HFFc6 (cell line): ENCODE results near the gene RNF111. TPM values are rescaled to one million over a fixed set of nuclear protein-coding genes. Genes with fewer than 3 reads are reported as not detected.

Source experiments
- DNase-seq: peaks from one replicate; pipeline ENCODE4 v3.0.0-alpha.2; 2018
- H3K27ac Mint-ChIP-seq: 2 replicates; pipeline ENCODE4 v1.8.0; 2020; ENCODE audit warnings: mild to moderate bottlenecking, mixed read lengths
- H3K27me3 Mint-ChIP-seq: 2 replicates; pipeline ENCODE4 v1.8.0; 2021; ENCODE audit warnings: mild to moderate bottlenecking, moderate library complexity, mixed read lengths; ENCODE audit not compliant: insufficient read depth
- H3K36me3 Mint-ChIP-seq: 2 replicates; pipeline ENCODE4 v1.8.0; 2021; ENCODE audit warnings: low read depth, mixed read lengths
- H3K4me1 Mint-ChIP-seq: 2 replicates; pipeline ENCODE4 v1.8.0; 2020; ENCODE audit warnings: low read depth, mixed read lengths
- H3K4me3 Mint-ChIP-seq: 2 replicates; pipeline ENCODE4 v1.8.0; 2020; ENCODE audit warnings: mild to moderate bottlenecking, moderate library complexity, mixed read lengths
- H3K9me3 Mint-ChIP-seq: 2 replicates; pipeline ENCODE4 v1.8.0; 2020; ENCODE audit warnings: mild to moderate bottlenecking, mixed read lengths
- total RNA-seq, 6 experiments: library from RNA; stranded (reverse); fragmentation: NEBNext Ultra II Directional; extraction: Animal tissue kit (Norgen Biotek cat#: 25700); gene quantifications; 2 replicates in 1 of 6; 3 replicates in 5 of 6; pipeline ENCODE4 v1.2.3, GENCODE V29; 2021
- TF ChIP-seq, protein P1 (sequence below): fragments of 200-600 bp; sonication (generic); IDR thresholded peaks from 2 replicates; pipeline ENCODE4 v1.5.0; 2021; ENCODE audit warnings: antibody characterized with exemption, mild to moderate bottlenecking

RNF111 gene
- total RNA-seq, 6 experiments from 2014 or later = 29.1 to 32.7 (median 32.4) TPM

DNA sequence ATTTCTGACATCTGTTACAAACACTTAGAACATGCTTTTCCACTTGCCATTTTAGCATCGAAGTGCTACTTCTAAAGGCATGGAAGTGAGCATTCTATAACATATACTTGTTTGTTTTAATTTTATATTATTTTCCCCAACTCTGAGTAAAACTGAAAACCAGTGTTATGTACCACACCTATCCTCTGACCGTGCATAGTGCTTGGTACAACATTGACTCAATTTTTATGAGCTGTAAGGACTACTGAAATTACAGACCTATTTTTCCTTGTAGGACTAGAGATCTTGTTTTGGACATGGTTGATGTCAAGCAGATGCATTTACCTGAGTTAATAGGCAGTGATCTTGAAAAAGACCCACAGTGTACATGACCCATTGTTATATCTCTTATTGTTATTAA lies 66.0 kb downstream of the RNF111 start:
- H3K36me3 Mint-ChIP-seq = peaks cover 8% of the 10 kb centered on the region
- no peak overlapping the region for H3K27ac Mint-ChIP-seq
- TF ChIP-seq, protein P1, sequence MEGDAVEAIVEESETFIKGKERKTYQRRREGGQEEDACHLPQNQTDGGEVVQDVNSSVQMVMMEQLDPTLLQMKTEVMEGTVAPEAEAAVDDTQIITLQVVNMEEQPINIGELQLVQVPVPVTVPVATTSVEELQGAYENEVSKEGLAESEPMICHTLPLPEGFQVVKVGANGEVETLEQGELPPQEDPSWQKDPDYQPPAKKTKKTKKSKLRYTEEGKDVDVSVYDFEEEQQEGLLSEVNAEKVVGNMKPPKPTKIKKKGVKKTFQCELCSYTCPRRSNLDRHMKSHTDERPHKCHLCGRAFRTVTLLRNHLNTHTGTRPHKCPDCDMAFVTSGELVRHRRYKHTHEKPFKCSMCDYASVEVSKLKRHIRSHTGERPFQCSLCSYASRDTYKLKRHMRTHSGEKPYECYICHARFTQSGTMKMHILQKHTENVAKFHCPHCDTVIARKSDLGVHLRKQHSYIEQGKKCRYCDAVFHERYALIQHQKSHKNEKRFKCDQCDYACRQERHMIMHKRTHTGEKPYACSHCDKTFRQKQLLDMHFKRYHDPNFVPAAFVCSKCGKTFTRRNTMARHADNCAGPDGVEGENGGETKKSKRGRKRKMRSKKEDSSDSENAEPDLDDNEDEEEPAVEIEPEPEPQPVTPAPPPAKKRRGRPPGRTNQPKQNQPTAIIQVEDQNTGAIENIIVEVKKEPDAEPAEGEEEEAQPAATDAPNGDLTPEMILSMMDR = no peak
- DNase-seq = no peak
- H3K4me1 Mint-ChIP-seq = 0 out of 2 replicates have a peak, but pooled peaks cover 7% of the 10 kb centered on the region
- no peaks in the 10 kb centered on the region; the same call in 1 of the 2 replicates for H3K27me3 Mint-ChIP-seq
- H3K4me3 Mint-ChIP-seq = no peak overlapping the region
- H3K9me3 Mint-ChIP-seq = no peaks in the 10 kb centered on the region

DNA sequence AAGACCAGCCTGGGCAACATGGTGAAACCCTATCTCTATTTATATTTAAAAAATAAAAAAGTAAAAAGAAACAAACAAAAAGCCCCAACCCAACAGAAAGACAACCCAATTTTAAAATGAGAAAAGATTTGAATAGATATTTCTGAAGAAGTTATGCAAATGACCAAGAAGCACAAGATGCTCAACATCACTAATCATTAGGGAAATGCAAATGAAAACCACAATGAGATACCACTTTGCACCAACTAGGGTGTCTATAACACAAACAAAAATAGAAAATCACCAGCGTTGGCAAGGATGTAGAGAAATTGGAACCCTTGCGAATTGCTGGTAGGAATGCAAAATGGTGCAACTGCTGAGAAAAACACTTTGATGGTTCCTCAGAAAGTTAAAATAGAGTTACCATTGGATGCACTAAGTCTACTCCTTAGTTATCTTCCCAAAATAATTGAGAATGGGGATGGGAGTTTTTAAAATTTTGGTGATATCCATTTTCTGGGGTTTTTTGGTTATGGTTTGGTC lies 71.7 kb downstream of the RNF111 start:
- no peak overlapping the region for H3K4me3 Mint-ChIP-seq
- no peaks in the 10 kb centered on the region for H3K4me1 Mint-ChIP-seq
- no peaks in the 10 kb centered on the region for H3K27me3 Mint-ChIP-seq
- no peaks in the 10 kb centered on the region for H3K9me3 Mint-ChIP-seq
- H3K27ac Mint-ChIP-seq = no peak overlapping the region
- H3K36me3 Mint-ChIP-seq = peaks cover 19% of the 10 kb centered on the region
- DNase-seq = no peak
- TF ChIP-seq, protein P1 = no peak

DNA sequence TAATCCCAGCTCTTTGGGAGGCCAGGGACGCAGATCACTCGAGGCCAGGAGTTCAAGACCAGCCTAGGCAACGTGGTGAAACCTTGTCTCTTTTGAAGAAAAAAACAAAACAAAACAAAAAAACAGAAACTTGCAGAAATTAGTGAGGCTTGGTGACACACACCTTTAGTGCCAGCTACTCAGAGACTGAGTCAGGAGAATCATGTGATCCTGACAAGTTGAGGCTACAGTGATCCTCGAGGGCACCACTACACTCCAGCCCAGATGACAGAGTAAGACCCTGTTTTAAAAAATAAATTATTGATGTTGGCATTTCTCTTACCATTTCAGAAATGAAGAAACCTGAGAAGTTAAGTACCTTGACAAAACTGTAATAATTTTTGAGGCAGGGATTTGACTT lies 72.9 kb downstream of the RNF111 start:
- Mint-ChIP-seq H3K9me3 (no peaks in the 10 kb centered on the region), H3K4me3 (no peak overlapping the region), H3K4me1 (no peaks in the 10 kb centered on the region), H3K27ac (no peak overlapping the region), H3K27me3 (peaks cover 1% of the 10 kb centered on the region; the same call in 1 of the 2 replicates), H3K36me3 (peaks cover 19% of the 10 kb centered on the region)
- TF ChIP-seq, protein P1 = no peak
- DNase-seq = no peak

DNA sequence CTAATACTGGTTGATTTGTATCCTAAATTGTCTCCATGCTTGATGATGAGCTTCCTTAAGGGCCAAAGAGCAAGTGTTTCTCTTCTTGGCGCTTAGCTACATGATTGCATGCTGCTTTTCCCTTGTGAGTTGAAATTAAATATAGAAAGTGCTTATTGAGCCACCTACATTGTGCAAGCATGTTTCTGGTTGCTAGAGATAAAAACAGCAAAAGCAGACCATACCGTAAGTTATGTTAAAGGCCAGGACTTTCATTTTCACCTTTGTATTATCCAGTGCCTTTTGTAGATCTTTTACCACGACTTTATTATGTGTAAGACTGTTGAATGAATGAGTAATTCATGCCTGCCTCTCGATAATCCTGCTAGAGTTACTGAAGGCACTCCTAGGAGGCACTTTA lies 75.6 kb downstream of the RNF111 start:
- Mint-ChIP-seq H3K27ac (no peak overlapping the region), H3K27me3 (peaks cover 1% of the 10 kb centered on the region; the same call in 1 of the 2 replicates), H3K36me3 (peaks cover 30% of the 10 kb centered on the region), H3K9me3 (no peaks in the 10 kb centered on the region), H3K4me3 (no peak overlapping the region), H3K4me1 (no peaks in the 10 kb centered on the region)
- no peak for DNase-seq
- TF ChIP-seq, protein P1 = no peak

DNA sequence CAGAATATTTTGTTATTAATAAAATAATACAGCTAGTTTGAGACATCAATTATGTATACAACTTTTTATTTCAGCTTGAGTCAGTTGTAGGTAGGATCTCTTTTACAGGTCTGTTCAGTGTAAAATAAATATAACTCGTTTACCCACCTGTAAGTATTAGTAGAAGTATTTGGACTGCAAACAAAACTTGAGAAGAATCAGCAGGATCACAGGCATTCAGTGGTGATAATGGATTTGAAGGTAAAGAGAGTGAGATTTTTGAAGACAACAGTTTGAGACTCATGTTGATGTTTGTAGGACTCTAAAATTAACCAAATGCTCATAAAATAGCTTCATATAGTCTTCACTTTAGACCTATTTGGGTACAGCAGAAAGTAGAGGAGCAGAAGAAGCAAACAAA lies 82.0 kb downstream of the RNF111 start:
- H3K36me3 Mint-ChIP-seq = peaks cover 35% of the 10 kb centered on the region
- TF ChIP-seq, protein P1 = no peak
- no peaks in the 10 kb centered on the region for H3K9me3 Mint-ChIP-seq
- DNase-seq = no peak
- no peaks in the 10 kb centered on the region for H3K4me1 Mint-ChIP-seq
- no peak overlapping the region for H3K4me3 Mint-ChIP-seq
- H3K27ac Mint-ChIP-seq = no peak overlapping the region
- peaks cover 1% of the 10 kb centered on the region; the same call in 1 of the 2 replicates for H3K27me3 Mint-ChIP-seq
